SK-N-MC (cell line): ENCODE data around the gene COQ3.

Source experiments
- DNase-seq: peaks from one replicate; pipeline ENCODE4 v3.0.0-alpha.2; 2011; ENCODE audit warnings: low read depth, low spot score
- H3K27ac ChIP-seq: fragments of 200-600 bp; sonication (generic); 2 replicates; pipeline ENCODE4 v1.5.1; 2016; ENCODE audit warnings: mixed run types
- H3K36me3 ChIP-seq: fragments of 200-600 bp; sonication (generic); 2 replicates; pipeline ENCODE4 v1.6.1; 2017; ENCODE audit warnings: antibody characterized with exemption, low read length, mixed read lengths; ENCODE audit not compliant: insufficient read depth
- H3K4me3 ChIP-seq: fragments of 200-600 bp; sonication (generic); 2 replicates; pipeline ENCODE4 v1.5.1; 2016
- H3K9ac ChIP-seq: fragments of 200-600 bp; sonication (generic); 2 replicates; pipeline ENCODE4 v1.8.0; 2017; ENCODE audit warnings: mixed run types, mixed read lengths; ENCODE audit not compliant: insufficient read length
- H3K9me3 ChIP-seq: fragments of 200-600 bp; sonication (generic); 2 replicates; pipeline ENCODE4 v1.6.1; 2017; ENCODE audit warnings: low read depth, mild to moderate bottlenecking, antibody characterized with exemption, low read length, moderate library complexity, mixed read lengths
- EZH2 ChIP-seq: fragments of 200-600 bp; sonication (generic); IDR thresholded peaks from one replicate; pipeline ENCODE4 v1.6.1; 2017; ENCODE audit warnings: antibody characterized with exemption
- FOXP2 ChIP-seq: optimal IDR thresholded peaks from 2 replicates; pipeline ENCODE3; 2011; ENCODE audit warnings: mild to moderate bottlenecking, moderate library complexity; ENCODE audit not compliant: insufficient read depth; ENCODE audit errors: extremely low read length, control extremely low read depth
- POLR2AphosphoS5 ChIP-seq: IDR thresholded peaks from 2 replicates; pipeline ENCODE4 v1.6.1; 2012; ENCODE audit warnings: mild to moderate bottlenecking, low read depth, low read length, borderline replicate concordance

The COQ3 gene

DNA sequence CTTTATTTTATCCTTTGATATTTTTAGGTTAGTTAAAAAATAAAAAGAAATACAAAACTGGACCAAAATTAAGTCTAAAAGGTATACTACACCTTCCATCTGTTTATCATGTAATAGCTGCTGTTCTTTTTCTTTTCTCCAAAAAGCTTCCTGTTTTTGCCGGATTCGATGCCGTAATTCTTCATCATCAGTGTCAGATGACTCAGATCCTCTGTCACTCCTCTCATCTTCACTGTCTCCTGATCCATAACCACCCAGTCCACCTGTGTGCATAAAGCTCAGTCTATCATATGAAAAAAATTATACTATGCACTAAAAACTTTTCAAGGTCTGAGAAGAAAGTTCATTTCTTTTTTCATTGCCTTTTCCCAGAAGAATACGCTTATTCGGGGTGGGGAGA lies 8.5 kb upstream of the COQ3 start:
- H3K36me3 ChIP-seq = peaks cover 96% of the 10 kb centered on the region
- no peak for TF ChIP-seq EZH2
- TF ChIP-seq FOXP2 = no peak
- no peak for TF ChIP-seq POLR2AphosphoS5
- DNase-seq = no peak
- H3K27ac ChIP-seq = no peak overlapping the region
- H3K4me3 ChIP-seq = no peak overlapping the region
- no peaks in the 10 kb centered on the region for H3K9me3 ChIP-seq
- no peak overlapping the region for H3K9ac ChIP-seq

DNA sequence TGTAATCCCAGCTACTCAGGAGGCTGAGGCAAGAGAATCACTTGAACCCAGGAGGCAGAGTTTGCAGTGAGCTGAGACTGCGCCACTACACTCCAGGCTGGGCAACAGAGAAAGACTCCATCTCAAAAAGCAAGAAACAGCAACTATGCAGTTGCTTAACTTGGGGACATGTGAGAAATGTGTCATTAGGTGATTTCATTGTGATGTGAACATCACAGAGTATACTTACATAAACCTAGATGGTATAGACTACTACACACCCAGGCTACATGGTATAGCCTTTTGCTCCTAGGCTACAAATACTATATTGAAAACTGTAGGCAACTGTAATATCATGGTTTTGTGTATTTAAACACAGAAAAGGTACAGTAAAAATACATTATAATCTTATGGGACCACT lies 3.3 kb upstream of the COQ3 start:
- TF ChIP-seq POLR2AphosphoS5 (no peak), FOXP2 (no peak), EZH2 (no peak)

DNA sequence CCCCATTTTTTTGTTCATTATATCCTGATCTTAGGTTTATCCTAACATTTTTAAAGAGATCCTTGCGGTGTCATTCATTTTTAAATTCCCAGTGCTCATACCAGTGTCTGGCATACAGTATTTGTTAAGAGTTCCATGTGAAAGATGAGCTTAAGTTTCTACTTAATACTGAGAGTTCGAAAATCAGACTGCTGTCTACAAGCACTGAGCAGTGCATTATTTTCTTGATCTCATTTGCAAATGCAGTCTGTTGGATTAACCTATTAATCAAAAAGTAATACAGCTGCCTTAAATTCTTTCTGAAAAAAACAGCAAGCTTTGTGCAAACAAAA lies 663 bp downstream of the COQ3 start:
- no peak for TF ChIP-seq POLR2AphosphoS5
- TF ChIP-seq FOXP2 = no peak
- TF ChIP-seq EZH2 = no peak
- no peaks in the 10 kb centered on the region for H3K9me3 ChIP-seq
- DNase-seq = peak; percentile 6
- peaks cover 12% of the 10 kb centered on the region for H3K36me3 ChIP-seq
- H3K4me3 ChIP-seq = peak overlapping the region; percentile 90
- H3K27ac ChIP-seq = peak overlapping the region; percentile 96; the same call in 1 of the 2 replicates
- H3K9ac ChIP-seq = peak overlapping the region; percentile 90

More for the DNA sequence above, 3.3 kb upstream of the COQ3 start:
- Histone ChIP-seq H3K9ac (no peak overlapping the region), H3K4me3 (no peak overlapping the region), H3K36me3 (peaks cover 48% of the 10 kb centered on the region), H3K27ac (no peak overlapping the region), H3K9me3 (no peaks in the 10 kb centered on the region)
- DNase-seq = no peak

DNA sequence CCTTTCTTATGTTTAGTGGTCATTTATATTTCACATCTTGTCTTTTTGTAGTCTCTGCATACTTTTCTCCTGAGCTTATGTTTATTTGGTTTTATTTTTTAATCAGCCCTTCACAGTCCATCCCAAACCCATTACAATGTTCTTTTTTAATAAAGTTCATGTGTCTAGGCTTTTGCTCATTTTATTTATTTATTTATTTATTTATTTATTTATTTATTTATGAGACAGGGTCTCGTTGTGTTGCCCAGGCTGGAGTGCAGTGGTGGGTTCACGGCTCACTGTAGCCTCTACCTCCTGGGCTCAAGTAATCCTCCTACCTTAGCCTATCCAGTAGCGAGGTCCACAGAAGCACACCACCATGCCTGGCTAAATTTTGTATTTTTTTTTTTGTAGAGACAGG lies 3.1 kb downstream of the COQ3 start:
- H3K27ac ChIP-seq = no peak overlapping the region
- no peak for TF ChIP-seq EZH2
- TF ChIP-seq POLR2AphosphoS5 = no peak
- TF ChIP-seq FOXP2 = no peak
- no peaks in the 10 kb centered on the region for H3K9me3 ChIP-seq
- no peak overlapping the region for H3K9ac ChIP-seq
- DNase-seq = no peak
- no peaks in the 10 kb centered on the region for H3K36me3 ChIP-seq
- H3K4me3 ChIP-seq = no peak overlapping the region

DNA sequence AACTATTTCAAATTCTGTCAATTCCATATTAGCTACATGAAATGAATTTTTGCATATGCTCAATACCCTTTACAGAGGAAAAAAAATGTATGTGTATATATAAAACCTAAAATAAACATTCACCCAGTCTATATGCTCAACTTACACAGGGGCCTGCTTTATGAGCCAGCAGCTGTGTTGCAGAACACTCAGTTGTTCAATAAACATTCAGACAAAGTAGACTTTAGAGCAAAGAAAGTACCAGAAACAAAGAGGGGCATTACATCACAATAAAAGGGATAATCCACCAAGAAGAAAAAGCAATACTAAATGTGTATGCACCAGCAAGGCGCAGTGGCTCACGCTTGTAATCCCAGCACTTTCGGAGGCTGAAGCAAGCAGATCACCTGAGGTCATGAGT lies 9.5 kb downstream of the COQ3 start:
- no peak for DNase-seq
- no peak overlapping the region for H3K9ac ChIP-seq
- no peaks in the 10 kb centered on the region for H3K9me3 ChIP-seq
- H3K36me3 ChIP-seq = no peaks in the 10 kb centered on the region
- no peak overlapping the region for H3K4me3 ChIP-seq
- TF ChIP-seq FOXP2 (no peak), EZH2 (no peak), POLR2AphosphoS5 (no peak)
- no peak overlapping the region for H3K27ac ChIP-seq

DNA sequence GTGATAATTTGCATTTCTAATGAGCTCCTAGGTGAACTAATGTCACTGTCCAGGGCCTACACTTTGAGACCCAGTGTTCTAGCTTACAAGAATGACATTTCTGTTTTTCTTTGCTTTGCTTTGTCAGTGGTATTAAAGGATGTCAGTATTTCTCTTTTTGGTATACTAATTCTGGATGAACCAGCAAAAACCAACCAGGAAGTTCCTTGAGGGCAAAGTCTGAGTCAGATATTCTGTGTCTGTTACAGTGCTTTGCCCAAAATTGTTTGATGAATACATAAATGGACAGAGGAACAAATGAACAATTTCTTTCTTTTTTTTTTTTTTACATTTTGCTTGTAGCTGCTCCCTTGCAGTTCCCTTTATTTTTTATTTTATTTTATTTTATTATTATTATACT lies 15.4 kb downstream of the COQ3 start:
- Histone ChIP-seq H3K27ac (no peak overlapping the region), H3K36me3 (no peaks in the 10 kb centered on the region), H3K4me3 (no peak overlapping the region), H3K9me3 (no peaks in the 10 kb centered on the region), H3K9ac (no peak overlapping the region)
- DNase-seq = no peak
- TF ChIP-seq FOXP2 (no peak), POLR2AphosphoS5 (no peak), EZH2 (no peak)

DNA sequence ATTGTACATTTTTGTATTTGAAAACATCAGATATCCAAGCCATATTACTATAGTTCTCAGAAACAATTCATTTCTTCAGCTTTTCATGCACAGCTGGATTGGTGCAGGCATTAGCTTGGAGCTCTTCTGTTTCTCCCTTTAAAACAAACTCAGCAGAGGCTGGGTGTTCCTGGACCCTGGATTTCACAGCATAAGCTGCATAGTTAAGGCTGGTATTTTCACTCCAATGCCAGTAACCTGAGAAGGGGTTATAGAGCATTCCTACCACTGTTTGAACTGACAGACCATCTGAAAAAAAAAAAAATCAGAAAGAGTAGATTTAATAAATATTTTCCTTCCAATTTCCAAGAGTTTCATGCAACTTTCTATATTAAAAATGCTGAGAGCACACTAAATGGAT lies 24.5 kb downstream of the COQ3 start:
- Histone ChIP-seq H3K36me3 (no peaks in the 10 kb centered on the region), H3K9me3 (no peaks in the 10 kb centered on the region), H3K27ac (no peak overlapping the region), H3K9ac (no peak overlapping the region), H3K4me3 (no peak overlapping the region)
- DNase-seq = no peak
- no peak for TF ChIP-seq EZH2
- no peak for TF ChIP-seq FOXP2
- no peak for TF ChIP-seq POLR2AphosphoS5

DNA sequence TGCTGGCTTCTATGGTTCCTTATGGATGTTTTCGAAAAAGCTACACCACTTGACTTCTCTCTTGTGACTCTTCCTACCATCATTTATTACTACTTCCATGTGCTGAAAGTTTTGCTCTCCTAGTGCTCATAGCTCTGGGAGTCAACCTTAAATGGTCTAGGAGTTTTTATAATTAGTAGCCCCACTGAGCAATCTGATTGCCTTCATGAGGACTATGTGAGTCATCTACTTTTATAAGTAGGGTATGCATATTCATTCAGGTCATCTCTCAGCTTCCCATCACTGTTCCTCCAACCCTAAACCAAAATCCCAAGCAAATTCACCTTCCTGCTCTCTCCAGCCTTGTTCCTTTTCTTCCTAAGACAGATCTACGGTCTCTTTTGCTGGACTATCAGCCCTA lies 27.1 kb downstream of the COQ3 start:
- H3K27ac ChIP-seq = no peak overlapping the region
- H3K9ac ChIP-seq = no peak overlapping the region
- H3K9me3 ChIP-seq = no peaks in the 10 kb centered on the region
- no peak overlapping the region for H3K4me3 ChIP-seq
- TF ChIP-seq POLR2AphosphoS5 (no peak), FOXP2 (no peak), EZH2 (no peak)
- no peaks in the 10 kb centered on the region for H3K36me3 ChIP-seq
- DNase-seq = no peak

DNA sequence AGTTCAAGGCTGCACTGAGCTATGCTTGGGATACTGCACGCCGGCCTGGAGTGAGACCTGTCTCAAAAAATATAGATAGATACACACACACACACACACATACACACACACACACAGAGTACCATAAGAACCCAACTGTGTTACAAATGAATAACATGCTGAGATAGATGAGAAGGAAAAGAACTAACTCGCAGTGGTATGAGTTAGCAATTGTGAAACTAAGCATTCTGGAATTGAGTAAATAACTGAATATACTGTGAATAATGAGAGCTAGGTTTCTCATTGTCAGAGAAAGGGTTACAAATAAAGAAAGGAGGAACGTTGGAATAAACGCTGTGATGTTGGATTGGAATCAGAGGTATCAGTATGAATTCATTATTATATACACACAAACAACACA lies 30.0 kb downstream of the COQ3 start:
- H3K36me3 ChIP-seq = no peaks in the 10 kb centered on the region
- no peaks in the 10 kb centered on the region for H3K9me3 ChIP-seq
- H3K27ac ChIP-seq = no peak overlapping the region
- no peak overlapping the region for H3K4me3 ChIP-seq
- H3K9ac ChIP-seq = no peak overlapping the region
- TF ChIP-seq FOXP2 (no peak), EZH2 (no peak), POLR2AphosphoS5 (no peak)
- DNase-seq = no peak
